ENCODE measurements around the gene PRCP.

Gene PRCP

GRCh38 chr11:82782825-82783374 is 117.3 kb downstream of the PRCP start:
- Histone ChIP-seq H2AFZ (ENCODE audit: insufficient read depth, low read length, poor library complexity) (no peak overlapping the region), H3K9me3 (ENCODE audit: insufficient read depth, low read depth, low read length) (no peaks in the 10 kb centered on the region), H2BK120ac (ENCODE audit: insufficient read depth, low read length, poor library complexity) (no peak overlapping the region), H3K18ac (ENCODE audit: low read length) (no peak overlapping the region), H3K4me3 (ENCODE audit: low read depth, low read length) (no peak overlapping the region), H3K4me1 (ENCODE audit: control insufficient read depth in 1 of 2, insufficient read depth in 2 of 2, low read length in 2 of 2) (no peaks in the 10 kb centered on the region), H3K4ac (ENCODE audit: low read depth, low read length) (no peak overlapping the region), H3K79me2 (ENCODE audit: control insufficient read depth, insufficient read depth, low read length, poor library complexity) (no peaks in the 10 kb centered on the region), H2BK12ac (ENCODE audit: low read length) (no peak overlapping the region), H3K4me2 (ENCODE audit: low read length) (no peak overlapping the region), H3K79me1 (ENCODE audit: low read length) (no peaks in the 10 kb centered on the region), H4K91ac (ENCODE audit: low read depth, low read length) (no peak overlapping the region), H3K36me3 (ENCODE audit: control insufficient read depth in 1 of 2, insufficient read depth in 2 of 2, low read length in 2 of 2) (no peaks in the 10 kb centered on the region), H3K27me3 (ENCODE audit: insufficient read depth, low read length) (no peaks in the 10 kb centered on the region), H3K14ac (ENCODE audit: low read length) (no peak overlapping the region), H3K23ac (ENCODE audit: low read length) (no peak overlapping the region), H4K12ac (ENCODE audit: low read depth, low read length) (no peak overlapping the region), H2AK5ac (ENCODE audit: low read length) (no peak overlapping the region), H3K9ac (ENCODE audit: low read length) (no peak overlapping the region), H3K27ac (ENCODE audit: low read depth, low read length) (no peak overlapping the region), H2BK5ac (ENCODE audit: low read depth, low read length, poor library complexity) (no peak overlapping the region), H4K8ac (ENCODE audit: low read depth, low read length) (no peak overlapping the region)
- no peak for DNase-seq
- WGBS (ENCODE audit: extremely low coverage, insufficient coverage, insufficient read length), result no CpG with 5 or more reads among the region's 1 CpG

- WGBS (ENCODE audit: extremely low coverage, insufficient coverage, insufficient read length), result no CpG with 5 or more reads among the region's 1 CpG
- H2AFZ ChIP-seq (ENCODE audit: insufficient read depth, low read length, poor library complexity), result no peak overlapping the region
- H2BK12ac ChIP-seq (ENCODE audit: low read length), result no peak overlapping the region
- H3K23ac ChIP-seq (ENCODE audit: low read length), result no peak overlapping the region
- no peak overlapping the region for H3K4ac ChIP-seq (ENCODE audit: low read depth, low read length)
- H3K14ac ChIP-seq (ENCODE audit: low read length), result no peak overlapping the region
- no peak overlapping the region for H2BK5ac ChIP-seq (ENCODE audit: low read depth, low read length, poor library complexity)
- no peaks in the 10 kb centered on the region for H3K4me1 ChIP-seq (ENCODE audit: control insufficient read depth in 1 of 2, insufficient read depth in 2 of 2, low read length in 2 of 2)
- H2AK5ac ChIP-seq (ENCODE audit: low read length), result no peak overlapping the region
- H4K12ac ChIP-seq (ENCODE audit: low read depth, low read length), result no peak overlapping the region
- no peak overlapping the region for H3K4me2 ChIP-seq (ENCODE audit: low read length)
- H4K8ac ChIP-seq (ENCODE audit: low read depth, low read length), result no peak overlapping the region
- H3K9ac ChIP-seq (ENCODE audit: low read length), result no peak overlapping the region
- H2BK120ac ChIP-seq (ENCODE audit: insufficient read depth, low read length, poor library complexity), result no peak overlapping the region
- no peak overlapping the region for H3K18ac ChIP-seq (ENCODE audit: low read length)
- no peaks in the 10 kb centered on the region for H3K27me3 ChIP-seq (ENCODE audit: insufficient read depth, low read length)
- H3K4me3 ChIP-seq (ENCODE audit: low read depth, low read length), result no peak overlapping the region
- no peak overlapping the region for H4K91ac ChIP-seq (ENCODE audit: low read depth, low read length)
- H3K36me3 ChIP-seq (ENCODE audit: control insufficient read depth in 1 of 2, insufficient read depth in 2 of 2, low read length in 2 of 2), result no peaks in the 10 kb centered on the region
- no peaks in the 10 kb centered on the region for H3K9me3 ChIP-seq (ENCODE audit: insufficient read depth, low read depth, low read length)
- H3K79me2 ChIP-seq (ENCODE audit: control insufficient read depth, insufficient read depth, low read length, poor library complexity), result no peaks in the 10 kb centered on the region
- no peaks in the 10 kb centered on the region for H3K79me1 ChIP-seq (ENCODE audit: low read length)
- no peak for DNase-seq
- H3K27ac ChIP-seq (ENCODE audit: low read depth, low read length), result no peak overlapping the region
These were observed 121.5 kb downstream of the PRCP start for GRCh38 chr11:82778776-82779175.

GRCh38 chr11:82776377-82776776 is 123.9 kb downstream of the PRCP start:
- H3K14ac ChIP-seq (ENCODE audit: low read length), result no peak overlapping the region
- H2BK5ac ChIP-seq (ENCODE audit: low read depth, low read length, poor library complexity), result no peak overlapping the region
- WGBS (ENCODE audit: extremely low coverage, insufficient coverage, insufficient read length), result no CpG with 5 or more reads among the region's 2 CpGs
- no peak overlapping the region for H4K91ac ChIP-seq (ENCODE audit: low read depth, low read length)
- H3K4ac ChIP-seq (ENCODE audit: low read depth, low read length), result no peak overlapping the region
- H2AFZ ChIP-seq (ENCODE audit: insufficient read depth, low read length, poor library complexity), result no peak overlapping the region
- H4K12ac ChIP-seq (ENCODE audit: low read depth, low read length), result no peak overlapping the region
- H3K9me3 ChIP-seq (ENCODE audit: insufficient read depth, low read depth, low read length), result no peaks in the 10 kb centered on the region
- no peak overlapping the region for H2BK120ac ChIP-seq (ENCODE audit: insufficient read depth, low read length, poor library complexity)
- no peak overlapping the region for H3K4me2 ChIP-seq (ENCODE audit: low read length)
- no peaks in the 10 kb centered on the region for H3K79me1 ChIP-seq (ENCODE audit: low read length)
- H3K79me2 ChIP-seq (ENCODE audit: control insufficient read depth, insufficient read depth, low read length, poor library complexity), result no peaks in the 10 kb centered on the region
- no peak overlapping the region for H3K4me3 ChIP-seq (ENCODE audit: low read depth, low read length)
- H3K36me3 ChIP-seq (ENCODE audit: control insufficient read depth in 1 of 2, insufficient read depth in 2 of 2, low read length in 2 of 2), result no peaks in the 10 kb centered on the region
- no peak overlapping the region for H3K18ac ChIP-seq (ENCODE audit: low read length)
- H3K23ac ChIP-seq (ENCODE audit: low read length), result no peak overlapping the region
- no peak overlapping the region for H3K9ac ChIP-seq (ENCODE audit: low read length)
- DNase-seq, result no peak
- H2AK5ac ChIP-seq (ENCODE audit: low read length), result no peak overlapping the region
- H2BK12ac ChIP-seq (ENCODE audit: low read length), result no peak overlapping the region
- no peak overlapping the region for H4K8ac ChIP-seq (ENCODE audit: low read depth, low read length)
- H3K27ac ChIP-seq (ENCODE audit: low read depth, low read length), result no peak overlapping the region
- no peaks in the 10 kb centered on the region for H3K4me1 ChIP-seq (ENCODE audit: control insufficient read depth in 1 of 2, insufficient read depth in 2 of 2, low read length in 2 of 2)
- no peaks in the 10 kb centered on the region for H3K27me3 ChIP-seq (ENCODE audit: insufficient read depth, low read length)

GRCh38 chr11:82775736-82776346 is 124.4 kb downstream of the PRCP start:
- Histone ChIP-seq H3K36me3 (ENCODE audit: control insufficient read depth in 1 of 2, insufficient read depth in 2 of 2, low read length in 2 of 2) (no peaks in the 10 kb centered on the region), H2BK5ac (ENCODE audit: low read depth, low read length, poor library complexity) (no peak overlapping the region), H2BK120ac (ENCODE audit: insufficient read depth, low read length, poor library complexity) (no peak overlapping the region), H3K4ac (ENCODE audit: low read depth, low read length) (no peak overlapping the region), H3K4me1 (ENCODE audit: control insufficient read depth in 1 of 2, insufficient read depth in 2 of 2, low read length in 2 of 2) (no peaks in the 10 kb centered on the region), H3K79me1 (ENCODE audit: low read length) (no peaks in the 10 kb centered on the region), H2AK5ac (ENCODE audit: low read length) (no peak overlapping the region), H4K91ac (ENCODE audit: low read depth, low read length) (no peak overlapping the region), H3K23ac (ENCODE audit: low read length) (no peak overlapping the region), H3K27me3 (ENCODE audit: insufficient read depth, low read length) (no peaks in the 10 kb centered on the region), H3K9ac (ENCODE audit: low read length) (no peak overlapping the region), H3K9me3 (ENCODE audit: insufficient read depth, low read depth, low read length) (no peaks in the 10 kb centered on the region), H2AFZ (ENCODE audit: insufficient read depth, low read length, poor library complexity) (no peak overlapping the region), H4K12ac (ENCODE audit: low read depth, low read length) (no peak overlapping the region), H3K4me2 (ENCODE audit: low read length) (no peak overlapping the region), H3K27ac (ENCODE audit: low read depth, low read length) (no peak overlapping the region), H3K18ac (ENCODE audit: low read length) (no peak overlapping the region), H2BK12ac (ENCODE audit: low read length) (no peak overlapping the region), H3K4me3 (ENCODE audit: low read depth, low read length) (no peak overlapping the region), H4K8ac (ENCODE audit: low read depth, low read length) (no peak overlapping the region), H3K14ac (ENCODE audit: low read length) (no peak overlapping the region), H3K79me2 (ENCODE audit: control insufficient read depth, insufficient read depth, low read length, poor library complexity) (no peaks in the 10 kb centered on the region)
- DNase-seq, result peak; percentile 34 to 57
- WGBS (ENCODE audit: extremely low coverage, insufficient coverage, insufficient read length), result no CpG with 5 or more reads among the region's 3 CpGs

Measured in trophoblast cell (in vitro differentiated cells and primary cell).